CD4-positive, alpha-beta T cell treated with Interleukin-17A for 4 hours (primary cell): ENCODE measurements around the gene ALDH3B1.
A peak's percentile ranks its signal among the peaks of the same experiment; 100 is the strongest.

Experiments
- DNase-seq: peaks from one replicate; pipeline ENCODE4 v3.0.0-alpha.2; 2020; ENCODE audit warnings: mixed read lengths

The ALDH3B1 gene

DNA sequence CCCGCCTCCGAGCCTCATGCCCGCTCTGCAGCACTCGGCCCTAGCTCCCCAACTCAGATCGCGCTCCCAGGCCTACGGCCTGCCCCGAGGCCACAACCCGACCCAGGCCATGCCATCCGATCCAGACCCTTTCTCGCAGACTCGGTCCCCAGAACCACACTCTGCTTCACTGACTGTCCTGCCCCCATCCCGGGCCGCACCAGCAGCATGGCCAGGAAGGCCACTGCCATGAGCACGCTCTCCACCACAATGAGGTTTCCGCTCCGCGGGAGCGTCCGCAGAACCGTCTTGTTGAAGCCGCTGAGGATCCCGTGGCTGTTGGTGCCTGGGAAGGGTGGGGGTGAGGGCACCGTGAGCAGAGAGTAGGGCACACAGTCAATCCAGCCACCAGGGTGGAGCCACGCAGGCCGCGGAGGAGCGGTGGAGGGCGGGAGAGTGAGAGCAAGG is 12.6 kb upstream of the ALDH3B1 start:
- no peak for DNase-seq

GRCh38 chr11:67998150-67999045 is 11.7 kb upstream of the ALDH3B1 start:
- DNase-seq, result peak; percentile 39

GRCh38 chr11:67999201-67999629 is 10.9 kb upstream of the ALDH3B1 start:
- DNase-seq, result no peak

GRCh38 chr11:67999704-68000103 is 10.4 kb upstream of the ALDH3B1 start:
- no peak for DNase-seq

DNA sequence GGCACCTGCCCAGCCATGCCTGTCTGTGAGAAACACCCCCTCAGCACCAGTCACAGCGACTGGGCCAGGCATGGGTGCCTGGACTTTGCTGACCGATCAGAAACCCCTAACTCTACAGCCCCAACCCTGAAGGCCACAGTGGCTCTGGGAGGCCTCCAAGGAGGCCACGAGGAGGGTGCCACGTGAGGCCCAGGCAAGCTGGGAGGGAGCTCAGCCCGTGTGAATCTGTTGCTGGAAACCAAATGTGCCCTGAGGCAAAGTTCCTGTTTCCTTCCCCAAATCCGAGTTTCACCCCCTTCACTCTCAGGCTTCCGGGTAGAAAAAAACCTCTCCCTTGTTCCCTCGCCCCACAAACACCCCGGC is 7.6 kb upstream of the ALDH3B1 start:
- no peak for DNase-seq

GRCh38 chr11:68002938-68003845 is 6.9 kb upstream of the ALDH3B1 start:
- peak; percentile 76 for DNase-seq

DNA sequence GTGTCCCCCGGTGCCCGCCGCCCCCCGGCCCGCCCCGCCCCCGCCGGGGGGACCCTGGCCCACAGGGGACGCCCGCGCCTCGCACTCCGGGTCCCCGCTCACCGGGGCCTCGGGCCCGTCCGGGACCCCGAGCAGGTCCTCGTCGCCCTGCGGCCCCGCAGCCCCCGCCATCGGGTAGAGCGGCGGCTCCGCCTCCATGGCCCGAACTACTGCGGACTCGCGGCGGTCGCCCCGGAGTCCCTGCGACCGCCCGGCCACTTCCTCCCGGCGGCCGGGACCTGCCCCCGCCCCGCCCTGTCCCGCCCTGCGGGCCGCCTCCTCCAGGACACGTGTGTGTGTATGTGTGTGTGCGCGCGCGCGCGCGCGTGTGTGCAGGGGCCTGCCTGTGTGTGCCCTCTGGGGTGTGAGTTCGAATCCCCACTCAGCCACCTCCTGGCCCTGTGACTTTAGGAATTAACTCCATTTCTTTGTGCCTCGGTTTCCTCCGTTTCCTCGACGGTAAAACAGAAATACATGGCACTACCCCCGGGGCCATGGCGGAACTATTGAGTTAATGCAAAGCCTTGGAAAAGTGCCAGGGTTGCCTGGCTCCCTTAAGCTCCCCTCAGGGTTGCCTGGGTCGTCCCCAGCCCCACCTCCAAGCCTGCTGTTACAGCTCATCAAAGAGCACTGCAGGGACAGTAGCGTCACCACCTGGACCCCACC is 6.1 kb upstream of the ALDH3B1 start, which contains the start of gene UNC93B1:
Gene UNC93B1, minus strand, starts transcription at position 252 of the 705 bp plus-strand sequence. Its CDS starts 54 bp downstream, at position 198.
- peak; percentile 86 for DNase-seq

- no peak for DNase-seq
Observed at GRCh38 chr11:68004551-68005335, 5.4 kb upstream of the ALDH3B1 start.

- no peak for DNase-seq
Observed at GRCh38 chr11:68006606-68007166, 3.4 kb upstream of the ALDH3B1 start.

DNA sequence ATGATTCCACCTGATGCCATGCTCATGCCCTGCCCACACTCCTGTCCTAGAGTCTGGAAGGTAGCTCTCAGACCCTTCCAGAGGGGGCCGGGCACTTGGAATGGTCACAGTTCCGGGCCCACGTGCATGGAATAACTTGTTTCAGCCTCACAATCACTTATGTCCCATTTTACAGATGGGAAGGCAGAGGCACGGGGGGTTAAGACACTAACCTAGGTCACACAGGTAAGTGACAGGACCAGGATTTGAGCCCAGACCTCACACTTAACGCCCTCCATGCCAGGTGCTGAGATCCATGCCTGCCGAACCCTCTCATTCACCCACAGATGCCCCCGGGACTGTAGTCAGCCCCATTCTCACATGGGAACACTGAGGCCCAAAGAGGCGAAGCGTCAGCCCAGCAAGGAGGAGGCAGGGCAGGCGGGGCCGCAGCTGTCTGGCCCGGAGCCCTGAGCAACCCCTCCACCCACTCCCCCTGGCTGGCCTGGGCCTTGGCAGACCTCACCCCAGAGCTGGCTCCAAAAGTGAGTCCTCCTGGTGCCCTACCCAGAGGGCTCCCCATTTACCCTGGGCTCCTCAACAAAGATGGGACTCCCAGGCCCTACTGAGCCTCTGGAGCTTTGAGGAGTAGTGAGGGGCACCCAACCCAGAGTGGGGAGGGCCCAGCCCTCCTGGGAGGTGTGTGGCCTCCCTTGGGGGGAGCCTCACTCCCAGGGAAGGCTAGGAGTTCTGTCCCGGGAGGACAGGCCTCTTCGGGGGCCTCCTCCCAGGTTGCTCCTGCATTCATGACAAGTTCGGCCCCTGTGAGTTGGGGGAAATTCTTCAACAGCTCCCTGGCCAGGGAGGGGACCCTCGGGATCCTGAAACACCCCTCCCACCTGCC is 2.4 kb upstream of the ALDH3B1 start:
- no peak for DNase-seq

GRCh38 chr11:68008381-68009337 is 1.5 kb upstream of the ALDH3B1 start:
- DNase-seq, result no peak

DNA sequence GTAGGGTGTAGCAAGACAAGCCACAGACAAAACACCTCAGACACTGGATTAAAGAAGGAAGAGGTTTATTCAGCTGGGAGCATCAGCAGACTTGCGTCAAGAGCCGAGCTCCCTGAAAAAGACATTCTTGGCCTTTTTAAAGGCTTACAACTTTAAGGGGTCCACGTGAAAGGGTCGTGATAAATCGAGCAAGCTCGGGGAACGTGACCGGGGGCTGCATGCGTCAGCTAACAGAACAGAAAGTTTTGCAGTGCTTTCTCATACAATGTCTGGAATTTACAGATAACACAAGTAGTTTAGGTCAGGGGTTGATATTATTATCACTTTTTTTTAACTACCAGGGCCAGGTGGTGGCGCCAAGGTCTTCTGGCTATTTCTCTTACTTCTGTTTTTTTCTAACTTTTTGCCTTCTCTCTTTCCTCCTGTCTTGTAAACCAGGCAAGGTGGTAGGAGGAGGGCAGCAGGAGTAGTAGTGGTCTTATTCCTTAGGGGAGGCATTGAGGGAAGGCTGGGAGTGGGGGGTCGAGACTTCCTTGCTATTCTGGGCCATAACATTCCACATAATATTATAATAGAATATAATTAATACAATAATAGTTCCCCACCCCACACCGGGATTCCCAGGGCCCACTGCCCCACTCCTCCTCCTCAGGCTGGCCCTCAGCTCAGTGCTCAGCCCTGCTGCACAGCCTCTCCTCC is 587 bp upstream of the ALDH3B1 start:
- peak; percentile 16 for DNase-seq

- DNase-seq, result no peak
Observed at GRCh38 chr11:68011051-68011943, 1.2 kb downstream of the ALDH3B1 start.

DNA sequence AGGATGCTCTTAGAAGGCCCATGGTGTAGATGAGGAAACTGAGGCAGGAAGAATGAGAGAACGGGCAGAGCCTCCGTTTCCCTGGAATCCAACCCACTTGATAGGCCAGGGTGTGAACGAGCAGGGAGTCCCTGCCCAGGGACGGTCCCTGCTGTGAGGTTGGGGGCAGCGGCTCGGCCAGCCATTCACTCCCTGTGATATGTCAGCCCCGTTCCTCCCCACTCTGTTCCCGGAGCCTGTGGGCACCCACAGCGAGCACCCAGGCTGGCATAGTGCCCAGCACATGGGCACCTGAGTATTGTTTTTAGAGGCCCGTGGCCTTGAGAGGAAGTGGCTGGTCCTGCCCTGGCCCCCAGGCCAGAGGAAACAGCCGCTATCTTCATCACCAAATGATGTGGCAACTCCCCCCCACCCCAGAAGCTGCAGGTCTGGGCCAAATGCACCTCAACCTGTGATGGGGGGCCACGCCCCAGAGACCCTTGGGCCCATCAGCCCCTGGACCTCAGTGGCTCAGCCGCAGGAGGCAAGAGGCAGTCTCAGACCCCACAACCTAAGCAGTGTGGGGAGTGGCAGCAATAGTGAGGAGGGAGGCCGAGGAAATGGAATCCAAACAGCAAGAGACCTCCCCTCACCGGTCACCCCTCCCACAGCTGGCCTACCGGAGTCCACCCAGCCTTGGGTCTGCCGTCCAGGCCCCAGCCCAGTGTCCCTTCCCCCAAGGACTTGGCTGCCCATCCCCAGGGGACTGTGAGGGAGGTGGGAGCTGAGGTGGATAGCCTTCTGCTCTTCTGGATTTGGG is 2.1 kb downstream of the ALDH3B1 start:
- no peak for DNase-seq

DNA sequence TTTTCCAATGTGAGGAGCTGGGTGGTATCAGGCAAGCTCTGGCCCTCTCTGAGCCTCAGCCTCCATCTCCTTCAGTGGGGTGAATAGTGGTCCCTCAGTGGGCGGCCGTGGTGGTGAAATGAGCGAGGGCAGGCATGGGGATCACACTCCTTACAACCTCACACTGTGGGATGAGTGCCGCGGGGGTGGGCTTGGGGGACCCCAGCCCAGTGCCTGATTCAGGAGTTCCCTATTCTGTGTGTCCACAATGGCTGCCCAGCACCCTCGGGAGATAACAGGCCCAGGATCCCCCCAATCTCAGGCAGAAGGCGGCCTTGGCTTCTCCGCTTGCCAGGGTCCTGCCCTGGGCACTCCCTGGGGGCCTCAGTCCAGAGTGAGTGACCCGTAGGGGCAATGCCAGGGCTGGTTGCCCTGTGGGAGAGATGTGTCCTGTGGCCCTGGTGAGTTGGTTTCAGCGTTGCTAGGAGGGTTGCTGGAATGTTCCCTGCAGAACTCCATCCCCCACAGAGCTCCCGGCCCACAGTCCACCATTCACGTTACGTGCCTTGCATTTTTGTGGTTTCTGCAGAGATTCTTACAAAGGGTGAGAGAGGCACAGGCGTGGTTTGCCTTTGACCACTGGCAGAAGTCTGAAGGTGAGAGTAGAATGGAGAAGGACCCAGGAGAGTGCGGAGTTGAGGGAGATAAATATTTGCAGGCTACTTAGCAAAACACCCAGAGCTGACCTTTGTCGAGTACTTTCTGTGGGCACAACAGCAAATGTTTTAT is 2.9 kb downstream of the ALDH3B1 start:
- DNase-seq, result no peak

DNA sequence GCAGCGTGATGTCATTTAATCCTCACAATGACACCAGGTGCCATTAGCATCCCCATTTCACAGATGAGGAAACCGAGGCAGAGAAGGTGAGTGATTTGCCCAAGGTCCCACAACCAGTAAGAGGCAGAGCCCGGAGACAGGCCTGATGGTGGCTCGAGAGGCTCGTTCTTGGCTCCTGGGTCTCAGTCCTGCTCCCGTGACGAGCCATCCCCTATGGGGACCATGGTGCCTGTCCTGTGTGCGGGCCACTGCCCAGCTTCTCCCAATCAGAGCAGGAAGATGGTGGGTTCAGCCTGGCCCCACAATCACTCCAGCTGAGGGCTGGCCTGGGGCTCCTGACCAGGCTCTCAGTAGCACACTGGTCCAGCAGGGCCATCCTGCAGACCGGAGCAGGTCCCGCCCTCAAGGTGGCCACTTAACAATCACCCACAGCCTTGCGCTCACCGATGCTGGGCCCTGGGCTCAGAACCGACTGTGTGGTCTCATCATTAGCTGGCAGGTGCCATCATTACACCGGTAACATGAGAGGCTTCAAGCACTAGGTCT is 3.6 kb downstream of the ALDH3B1 start:
- DNase-seq, result no peak
